T-helper 17 cell (primary cell): ENCODE results near the gene PMAIP1. TPM values are rescaled to one million over a fixed set of nuclear protein-coding genes. Genes with fewer than 3 reads are reported as not detected.

Experiments used
- total RNA-seq, 4 donors: library from RNA in 2 of 4; stranded (reverse) in 2 of 4; gene quantifications; one replicate each; pipeline ENCODE4 v1.2.3 and lab custom pipeline; 2022 to 2026

The PMAIP1 gene
- total RNA-seq, 2 donors from 2014 or later = 111 to 139 TPM

Other genes starting within 250 kb of the PMAIP1 start
- not detected for gene CCBE1, start 202.6 kb upstream of the PMAIP1 start, total RNA-seq